Glutamatergic neuron (in vitro differentiated cells): ENCODE measurements around the gene N4BP2L2. TPM values are rescaled to one million over a fixed set of nuclear protein-coding genes. Genes with fewer than 3 reads are reported as not detected.

Experiments
- DNase-seq: peaks from one replicate; pipeline ENCODE4 v3.0.0; 2022
- H3K27ac Mint-ChIP-seq: one replicate; pipeline ENCODE4 v1.8.0; 2020; ENCODE audit warnings: mild to moderate bottlenecking, mixed read lengths, inconsistent platforms; ENCODE audit not compliant: unreplicated experiment
- H3K27me3 Mint-ChIP-seq: one replicate; pipeline ENCODE4 v1.8.0; 2020; ENCODE audit warnings: mild to moderate bottlenecking, moderate library complexity, mixed read lengths, inconsistent platforms; ENCODE audit not compliant: unreplicated experiment
- H3K36me3 Mint-ChIP-seq: one replicate; pipeline ENCODE4 v1.8.0; 2020; ENCODE audit warnings: mild to moderate bottlenecking, mixed read lengths, inconsistent platforms; ENCODE audit not compliant: unreplicated experiment
- H3K4me1 Mint-ChIP-seq: one replicate; pipeline ENCODE4 v1.8.0; 2020; ENCODE audit warnings: mild to moderate bottlenecking, low read depth, mixed read lengths, inconsistent platforms; ENCODE audit not compliant: unreplicated experiment
- H3K4me3 Mint-ChIP-seq: one replicate; pipeline ENCODE4 v1.8.0; 2020; ENCODE audit warnings: mild to moderate bottlenecking, mixed read lengths, inconsistent platforms; ENCODE audit not compliant: unreplicated experiment
- H3K9me3 Mint-ChIP-seq: one replicate; pipeline ENCODE4 v1.8.0; 2020; ENCODE audit warnings: mild to moderate bottlenecking, moderate library complexity, mixed read lengths, inconsistent platforms; ENCODE audit not compliant: unreplicated experiment
- total RNA-seq: library from RNA; stranded (reverse); fragmentation: NEBNext Ultra II Directional; extraction: Animal tissue kit (Norgen Biotek cat#: 25700); gene quantifications from one replicate; pipeline ENCODE4 v1.2.1, GENCODE V29; 2021; ENCODE audit not compliant: unreplicated experiment
- TF ChIP-seq, protein P1 (sequence below): fragments of 200-600 bp; sonication (generic); IDR thresholded peaks from one replicate; pipeline ENCODE4 v1.5.0; 2021; ENCODE audit not compliant: partially characterized antibody, unreplicated experiment

N4BP2L2 gene
- total RNA-seq, 1 donor from 2014 or later = 129 TPM

DNA sequence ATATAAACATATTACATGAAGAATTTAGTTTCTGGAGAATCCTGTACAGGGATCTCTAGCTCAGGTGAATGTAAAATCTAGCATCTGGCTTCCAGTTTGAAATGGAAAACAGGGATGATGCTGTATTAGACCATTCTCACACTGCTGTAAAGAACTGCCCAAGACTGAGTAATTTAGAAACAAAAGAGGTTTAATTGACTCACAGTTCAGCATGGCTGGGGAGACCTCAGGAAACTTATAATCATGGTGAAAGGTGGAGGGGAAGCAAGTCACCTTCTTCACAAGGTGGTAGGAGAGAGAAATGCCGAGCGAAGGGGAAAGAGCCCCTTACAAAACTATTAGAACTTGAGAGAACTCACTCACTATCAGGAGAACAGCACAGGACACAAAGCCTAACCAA is 17.0 kb upstream of the N4BP2L2 start:
- Mint-ChIP-seq H3K27me3 (no peaks in the 10 kb centered on the region), H3K4me1 (no peaks in the 10 kb centered on the region), H3K4me3 (no peak overlapping the region), H3K9me3 (peaks cover 2% of the 10 kb centered on the region), H3K36me3 (no peaks in the 10 kb centered on the region), H3K27ac (no peak overlapping the region)
- no peak for DNase-seq
- TF ChIP-seq, protein P1, sequence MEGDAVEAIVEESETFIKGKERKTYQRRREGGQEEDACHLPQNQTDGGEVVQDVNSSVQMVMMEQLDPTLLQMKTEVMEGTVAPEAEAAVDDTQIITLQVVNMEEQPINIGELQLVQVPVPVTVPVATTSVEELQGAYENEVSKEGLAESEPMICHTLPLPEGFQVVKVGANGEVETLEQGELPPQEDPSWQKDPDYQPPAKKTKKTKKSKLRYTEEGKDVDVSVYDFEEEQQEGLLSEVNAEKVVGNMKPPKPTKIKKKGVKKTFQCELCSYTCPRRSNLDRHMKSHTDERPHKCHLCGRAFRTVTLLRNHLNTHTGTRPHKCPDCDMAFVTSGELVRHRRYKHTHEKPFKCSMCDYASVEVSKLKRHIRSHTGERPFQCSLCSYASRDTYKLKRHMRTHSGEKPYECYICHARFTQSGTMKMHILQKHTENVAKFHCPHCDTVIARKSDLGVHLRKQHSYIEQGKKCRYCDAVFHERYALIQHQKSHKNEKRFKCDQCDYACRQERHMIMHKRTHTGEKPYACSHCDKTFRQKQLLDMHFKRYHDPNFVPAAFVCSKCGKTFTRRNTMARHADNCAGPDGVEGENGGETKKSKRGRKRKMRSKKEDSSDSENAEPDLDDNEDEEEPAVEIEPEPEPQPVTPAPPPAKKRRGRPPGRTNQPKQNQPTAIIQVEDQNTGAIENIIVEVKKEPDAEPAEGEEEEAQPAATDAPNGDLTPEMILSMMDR = no peak

GRCh38 chr13:32553720-32554119 is 15.1 kb upstream of the N4BP2L2 start:
- Mint-ChIP-seq H3K9me3 (peaks cover 2% of the 10 kb centered on the region), H3K4me3 (no peak overlapping the region), H3K27ac (no peak overlapping the region), H3K4me1 (no peaks in the 10 kb centered on the region), H3K27me3 (no peaks in the 10 kb centered on the region), H3K36me3 (no peaks in the 10 kb centered on the region)
- TF ChIP-seq, protein P1 = no peak
- no peak for DNase-seq

DNA sequence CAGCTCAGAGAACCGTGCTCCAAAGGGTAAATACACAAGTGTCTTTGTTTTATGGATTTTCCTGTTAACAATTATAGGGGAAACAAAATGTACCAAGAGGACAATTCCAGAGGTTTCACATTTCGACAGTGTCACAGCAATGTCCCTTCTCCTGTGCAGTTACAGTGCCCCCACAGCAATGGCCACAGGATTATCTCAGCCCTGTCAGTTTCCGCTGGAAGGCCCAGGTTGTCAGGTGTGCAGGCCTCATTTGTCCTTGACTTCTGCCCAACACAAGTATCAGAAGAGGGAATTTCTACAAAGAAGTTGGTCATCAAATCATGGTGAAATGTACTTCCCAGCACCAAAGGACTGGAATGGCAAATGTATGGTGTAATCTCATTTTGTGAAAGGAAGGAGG is 11.2 kb upstream of the N4BP2L2 start:
- Mint-ChIP-seq H3K36me3 (no peaks in the 10 kb centered on the region), H3K27ac (no peak overlapping the region), H3K9me3 (peaks cover 2% of the 10 kb centered on the region), H3K4me1 (no peaks in the 10 kb centered on the region), H3K27me3 (peaks cover 2% of the 10 kb centered on the region), H3K4me3 (no peak overlapping the region)
- no peak for DNase-seq
- TF ChIP-seq, protein P1 = no peak

DNA sequence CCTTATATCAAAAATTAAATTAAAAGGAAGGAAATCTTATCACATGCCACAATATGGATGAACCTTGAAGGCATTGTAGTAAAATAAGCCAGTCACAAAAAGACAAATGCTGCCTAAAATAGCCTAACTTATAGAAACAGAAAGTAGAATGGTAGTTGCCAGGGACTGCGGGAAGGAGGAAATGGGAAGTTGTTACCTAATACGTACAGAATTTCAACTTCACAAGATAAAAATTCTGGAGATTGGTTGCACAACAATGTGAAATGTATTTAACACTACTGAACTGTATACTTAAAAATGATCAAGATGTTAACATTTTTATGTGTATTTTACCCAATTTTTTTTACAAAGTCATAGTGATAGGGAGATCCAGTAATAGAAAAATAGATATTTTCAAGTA is 10.2 kb upstream of the N4BP2L2 start:
- Mint-ChIP-seq H3K4me1 (no peaks in the 10 kb centered on the region), H3K27me3 (peaks cover 2% of the 10 kb centered on the region), H3K4me3 (no peak overlapping the region), H3K9me3 (peaks cover 2% of the 10 kb centered on the region), H3K27ac (no peak overlapping the region), H3K36me3 (no peaks in the 10 kb centered on the region)
- TF ChIP-seq, protein P1 = no peak
- DNase-seq = no peak

DNA sequence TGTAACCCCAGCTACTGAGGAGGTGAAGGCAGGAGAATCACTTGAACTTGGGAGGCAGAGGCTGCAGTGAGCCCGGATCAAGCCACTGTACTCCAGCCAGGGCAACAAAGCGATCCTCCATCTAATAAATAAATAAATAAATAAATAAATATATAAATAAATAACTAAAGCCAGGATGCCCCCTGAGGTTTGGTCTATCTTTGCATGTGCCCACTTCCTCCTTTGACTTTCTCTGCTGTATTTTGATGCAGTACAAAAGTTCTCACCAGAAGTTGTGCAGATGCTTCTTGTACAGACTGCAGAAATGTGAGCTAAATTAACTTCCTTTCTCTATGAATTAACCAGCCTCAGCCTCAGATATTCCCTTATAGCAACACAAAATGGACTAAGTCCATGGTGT is 6.5 kb upstream of the N4BP2L2 start:
- Mint-ChIP-seq H3K4me1 (no peaks in the 10 kb centered on the region), H3K4me3 (no peak overlapping the region), H3K9me3 (no peaks in the 10 kb centered on the region), H3K27me3 (peaks cover 2% of the 10 kb centered on the region), H3K27ac (no peak overlapping the region), H3K36me3 (no peaks in the 10 kb centered on the region)
- no peak for DNase-seq
- TF ChIP-seq, protein P1 = no peak
